Activated CD4-positive, alpha-beta T cell treated with anti-CD3 and anti-CD28 coated beads for 36 hours (primary cell): ENCODE data around the gene FASTK. TPM values are rescaled to one million over a fixed set of nuclear protein-coding genes. Genes with fewer than 3 reads are reported as not detected.

ENCODE experiments used
- ATAC-seq: fragments of 200-7000 bp; cut with Tn5 transposase; one replicate; pipeline ENCODE4 v1.10.0; 2021; ENCODE audit warnings: mild to moderate bottlenecking, moderate library complexity
- CTCF ChIA-PET: fragments of 350-600 bp; sonication (Branson Sonifier 250); formaldehyde crosslinking; loops from one replicate; lab custom pipeline; 2021; ENCODE audit warnings: antibody characterized with exemption; lab: Charles Lee
- POLR2A ChIA-PET: fragments of 350-600 bp; sonication (Branson Sonifier 250); formaldehyde crosslinking; loops from one replicate; lab custom pipeline; 2021; ENCODE audit warnings: antibody characterized with exemption, inconsistent platforms; lab: Charles Lee
- DNase-seq: peaks from one replicate; pipeline ENCODE4 v3.0.0-alpha.2; 2020
- H3K27ac Mint-ChIP-seq: one replicate; pipeline ENCODE4 v1.8.0; 2021; ENCODE audit warnings: mixed read lengths
- H3K27me3 Mint-ChIP-seq: one replicate; pipeline ENCODE4 v1.8.0; 2021; ENCODE audit warnings: mixed read lengths
- H3K36me3 Mint-ChIP-seq: one replicate; pipeline ENCODE4 v1.8.0; 2021; ENCODE audit warnings: low read depth, mixed read lengths
- H3K4me1 Mint-ChIP-seq: one replicate; pipeline ENCODE4 v1.8.0; 2021; ENCODE audit warnings: mixed read lengths
- H3K4me3 Mint-ChIP-seq: one replicate; pipeline ENCODE4 v1.8.0; 2021; ENCODE audit warnings: mild to moderate bottlenecking, moderate library complexity, mixed read lengths
- H3K9me3 Mint-ChIP-seq: one replicate; pipeline ENCODE4 v1.8.0; 2021; ENCODE audit warnings: low read depth, mixed read lengths
- intact Hi-C, 2 experiments: fragments of 100-400 bp; cut with DNase I in 1 of 2; cut with micrococcal nuclease in 1 of 2; formaldehyde crosslinking; loops; one replicate each; pipeline versions ENCODE4 v1.14.2 to v1.15.1; 2022 to 2024; cut with DNase I, micrococcal nuclease
- total RNA-seq, 2 experiments: library from RNA; stranded (reverse); gene quantifications; one replicate each; pipeline ENCODE4 v1.2.3, GENCODE V29; 2021

Gene FASTK
- total RNA-seq, 2 experiments from 2014 or later = 56.6 to 56.7 TPM

DNA sequence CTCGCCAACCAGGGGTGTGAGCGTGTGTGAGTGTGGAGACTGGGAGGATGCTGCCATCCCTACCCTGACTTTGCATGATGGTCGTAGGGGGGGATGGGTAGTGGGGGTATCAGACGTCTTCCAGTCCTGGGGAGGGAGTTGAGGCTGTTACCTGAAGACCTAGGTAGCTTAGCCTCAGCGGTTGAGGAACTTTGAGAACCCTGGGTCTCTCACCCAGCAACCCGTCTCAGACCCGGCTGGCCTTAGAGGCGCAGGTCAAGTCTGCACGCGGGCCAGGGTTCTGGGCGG lies 18.6 kb downstream of the FASTK start:
- Mint-ChIP-seq H3K36me3 (peaks cover 10% of the 10 kb centered on the region), H3K27me3 (no peaks in the 10 kb centered on the region), H3K9me3 (no peaks in the 10 kb centered on the region), H3K27ac (no peak overlapping the region), H3K4me3 (peak overlapping the region; percentile 81), H3K4me1 (peaks cover 25% of the 10 kb centered on the region)
- no peak for DNase-seq
- POLR2A ChIA-PET = no interaction called here
- no peak for ATAC-seq
- intact Hi-C loops = no loop called here
- CTCF ChIA-PET = no interaction called here

DNA sequence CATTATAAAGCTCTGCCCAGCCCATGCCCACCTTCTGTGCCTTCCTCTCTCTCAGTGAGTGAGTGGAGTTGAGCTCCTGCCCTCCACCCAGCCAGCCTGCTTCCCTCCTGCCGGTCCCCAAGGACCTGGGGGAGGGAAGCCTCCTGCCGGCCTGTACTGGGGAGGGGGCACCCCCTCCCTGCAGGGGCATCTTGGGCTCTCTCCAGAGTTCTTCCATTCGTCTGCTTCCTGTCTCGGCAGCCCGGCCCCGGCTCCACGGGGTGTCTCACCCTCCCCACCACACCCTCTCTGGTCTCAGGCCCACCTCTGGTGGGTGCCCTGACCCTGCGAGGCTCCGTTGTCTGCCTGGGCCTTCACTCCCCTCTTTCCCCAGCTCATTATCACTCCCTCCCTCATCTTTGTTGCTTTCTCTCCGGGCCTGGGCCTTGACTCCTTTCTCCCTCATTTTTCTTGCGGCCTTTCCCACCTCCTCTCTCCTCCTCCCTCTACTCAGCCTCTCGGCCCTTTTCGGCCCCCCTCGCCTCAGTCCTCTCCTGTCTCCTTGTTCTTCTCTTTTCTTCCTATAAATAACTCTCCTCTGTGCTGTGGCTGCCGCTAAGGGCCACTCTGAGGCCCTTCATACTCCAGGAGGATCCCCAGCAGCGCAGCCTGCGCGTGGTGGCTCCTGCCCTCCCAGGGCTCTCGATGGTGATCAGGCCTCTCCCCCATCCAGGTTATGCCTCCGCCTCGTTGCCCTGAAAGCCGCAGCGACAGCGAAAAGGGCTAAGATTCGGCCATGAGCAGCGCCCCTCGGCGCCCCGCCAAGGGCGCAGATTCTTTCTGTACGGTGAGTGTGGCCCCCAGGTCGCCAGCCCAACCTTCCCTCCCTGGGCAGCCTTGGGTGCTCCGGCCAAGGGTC lies 19.1 kb downstream of the FASTK start:
- no peak for DNase-seq
- Mint-ChIP-seq H3K4me3 (peak overlapping the region; percentile 81), H3K27me3 (no peaks in the 10 kb centered on the region), H3K9me3 (no peaks in the 10 kb centered on the region), H3K36me3 (peaks cover 8% of the 10 kb centered on the region), H3K27ac (peak overlapping the region; percentile 6), H3K4me1 (peaks cover 28% of the 10 kb centered on the region)
- ATAC-seq = no peak
- ChIA-PET POLR2A (no interaction called here), CTCF (interaction anchor here (1.2 kb wide), 1 partner anchor 47 kb away, joined by 5 read pairs; no protein-coding TSS in a partner anchor)
- intact Hi-C loops = no loop called here

DNA sequence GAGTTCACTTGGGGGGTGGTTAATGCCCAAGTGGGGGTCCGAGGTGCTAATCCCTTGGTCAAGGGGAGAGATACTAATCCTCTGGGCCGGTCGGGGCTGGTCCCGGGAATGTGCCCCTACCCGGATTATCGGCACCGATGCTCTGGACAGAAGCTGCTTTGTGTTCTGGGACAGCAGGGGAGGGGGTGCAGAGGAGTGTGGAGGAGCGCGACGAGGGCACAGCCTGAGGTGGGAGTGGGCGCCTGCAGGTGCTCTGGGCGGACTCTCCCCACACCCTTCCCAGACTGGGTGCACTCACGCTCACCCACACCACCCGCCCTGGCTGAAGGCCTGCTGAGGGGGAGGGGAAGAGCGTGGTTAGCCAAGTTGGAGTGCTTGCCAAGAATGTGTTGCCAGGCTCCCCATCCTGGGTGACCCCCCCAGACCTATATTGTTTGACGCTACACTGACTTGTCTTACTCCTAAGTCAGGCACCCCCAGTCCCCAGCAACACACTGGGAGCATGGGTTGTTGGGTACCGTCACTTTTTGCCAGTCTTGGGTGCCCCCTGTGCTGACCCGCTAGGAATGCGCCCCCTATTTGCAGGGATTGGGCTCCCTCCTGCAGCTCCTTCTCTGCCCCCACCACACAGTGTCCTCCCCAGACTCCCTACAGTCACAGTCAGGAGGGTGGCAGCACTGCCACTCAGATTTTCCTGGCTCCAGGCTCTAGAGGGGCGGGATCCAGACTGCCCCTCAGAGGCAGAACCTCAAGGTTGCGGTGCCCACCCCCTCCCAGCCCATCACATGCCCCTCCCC lies 20.0 kb downstream of the FASTK start:
- ChIA-PET CTCF (interaction anchor here (0.6 to 1.2 kb wide), 8 partner anchors 10 to 183 kb away, joined by 3 to 5 read pairs (median 4); partner anchors contain the start of gene ABCB8), POLR2A (interaction anchor here (0.6 kb wide), 1 partner anchor 292 kb away, joined by 4 read pairs; no protein-coding TSS in a partner anchor)
- no peaks in the 10 kb centered on the region for H3K9me3 Mint-ChIP-seq
- intact Hi-C loops = no loop called here
- peak; percentile 47 for DNase-seq
- ATAC-seq = no peak
- H3K36me3 Mint-ChIP-seq = peaks cover 8% of the 10 kb centered on the region
- H3K27ac Mint-ChIP-seq = peak overlapping the region; percentile 55
- peaks cover 28% of the 10 kb centered on the region for H3K4me1 Mint-ChIP-seq
- no peaks in the 10 kb centered on the region for H3K27me3 Mint-ChIP-seq
- peak overlapping the region; percentile 81 for H3K4me3 Mint-ChIP-seq

DNA sequence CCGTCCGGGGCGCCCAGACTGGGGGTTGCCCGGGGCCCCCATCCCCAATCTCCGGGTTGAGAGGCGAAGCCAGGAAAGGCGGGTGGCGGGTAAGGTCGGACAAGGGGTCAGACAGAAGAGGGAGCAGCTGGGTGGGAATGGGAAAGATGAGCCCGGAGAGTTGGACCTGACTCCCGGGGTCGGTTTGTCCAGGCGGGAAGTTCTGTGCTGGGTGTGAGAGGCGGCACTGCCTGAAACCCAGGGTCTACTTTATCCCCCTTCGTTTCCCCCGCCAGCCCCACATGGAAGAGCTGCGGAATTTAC lies 20.5 kb downstream of the FASTK start:
- no peak for ATAC-seq
- no peak for DNase-seq

DNA sequence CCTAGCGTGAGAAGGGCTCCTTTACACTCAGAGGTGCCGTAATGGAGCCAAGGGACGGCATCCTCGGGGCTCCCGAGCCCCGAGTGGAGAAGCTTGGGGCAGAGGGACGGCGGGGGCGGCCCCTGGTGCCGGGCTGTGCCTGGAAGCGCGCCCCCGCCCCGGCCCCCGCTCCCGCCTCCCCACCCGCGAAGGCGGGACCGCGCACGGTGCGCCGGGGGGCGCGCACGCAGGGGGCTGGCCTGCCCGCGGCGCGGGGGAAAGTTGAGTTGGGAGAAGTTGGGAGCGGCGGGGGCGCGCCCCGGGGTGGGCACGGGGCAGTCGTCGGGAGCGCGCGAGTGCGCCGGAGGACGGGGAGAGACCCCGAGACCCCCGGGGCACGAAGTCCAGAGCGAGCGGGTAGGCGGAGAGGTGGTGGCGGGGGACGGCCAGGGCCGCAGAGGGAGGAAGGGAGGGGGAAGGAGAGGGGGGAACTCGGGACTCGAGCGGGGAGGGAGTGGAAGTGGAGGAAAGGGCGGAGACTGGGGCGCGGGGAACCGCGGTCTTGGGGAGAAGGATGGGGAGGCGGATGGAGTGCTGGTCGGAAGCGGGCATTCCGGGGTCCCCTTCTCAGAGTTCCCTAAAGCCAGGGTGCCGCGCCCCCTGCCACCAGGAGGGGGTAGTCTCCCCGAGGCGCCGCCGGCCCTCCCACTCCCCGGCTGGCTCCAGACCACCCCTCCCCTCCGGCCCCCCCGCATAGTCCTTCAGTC lies 21.1 kb downstream of the FASTK start, which contains the start of gene SLC4A2:
TSS of gene SLC4A2 (plus strand) at position 223 of the 746 bp plus-strand sequence. CDS start 2,399 bp downstream, outside the sequence.
- ATAC-seq = peak; percentile 7
- ChIA-PET POLR2A (interaction anchor here (0.6 kb wide), 1 partner anchor 293 kb away, joined by 4 read pairs; no protein-coding TSS in a partner anchor), CTCF (interaction anchor here (0.6 to 1.0 kb wide), 6 partner anchors 8 to 185 kb away, joined by 3 to 5 read pairs (median 4); no protein-coding TSS in a partner anchor)
- H3K36me3 Mint-ChIP-seq = peaks cover 5% of the 10 kb centered on the region
- H3K9me3 Mint-ChIP-seq = no peaks in the 10 kb centered on the region
- peak within 1 kb of the TSS; percentile 81 for H3K4me3 Mint-ChIP-seq
- DNase-seq = peak; percentile 79
- peak within 1 kb of the TSS; percentile 94 for H3K27ac Mint-ChIP-seq
- no peaks in the 10 kb centered on the region for H3K27me3 Mint-ChIP-seq
- intact Hi-C loops = loop anchor here (2.0 to 5.0 kb wide), 5 partner anchors 41 to 1932 kb away; partner anchors contain the start of genes ZNF425 (in 1 of the 2), ZNF775 (in 1 of the 2) and ZNF862 (in 1 of the 2)
- H3K4me1 Mint-ChIP-seq = peaks cover 28% of the 10 kb centered on the region

More for the DNA sequence above, 20.5 kb downstream of the FASTK start:
- H3K27ac Mint-ChIP-seq = peak overlapping the region; percentile 55
- H3K4me3 Mint-ChIP-seq = peak overlapping the region; percentile 81
- H3K27me3 Mint-ChIP-seq = no peaks in the 10 kb centered on the region
- H3K36me3 Mint-ChIP-seq = peaks cover 5% of the 10 kb centered on the region
- H3K9me3 Mint-ChIP-seq = no peaks in the 10 kb centered on the region
- intact Hi-C loops = no loop called here
- ChIA-PET CTCF (interaction anchor here (0.6 to 1.2 kb wide), 8 partner anchors 9 to 184 kb away, joined by 3 to 5 read pairs (median 4); partner anchors contain the start of gene ABCB8), POLR2A (interaction anchor here (0.6 kb wide), 1 partner anchor 293 kb away, joined by 4 read pairs; no protein-coding TSS in a partner anchor)
- peaks cover 28% of the 10 kb centered on the region for H3K4me1 Mint-ChIP-seq

DNA sequence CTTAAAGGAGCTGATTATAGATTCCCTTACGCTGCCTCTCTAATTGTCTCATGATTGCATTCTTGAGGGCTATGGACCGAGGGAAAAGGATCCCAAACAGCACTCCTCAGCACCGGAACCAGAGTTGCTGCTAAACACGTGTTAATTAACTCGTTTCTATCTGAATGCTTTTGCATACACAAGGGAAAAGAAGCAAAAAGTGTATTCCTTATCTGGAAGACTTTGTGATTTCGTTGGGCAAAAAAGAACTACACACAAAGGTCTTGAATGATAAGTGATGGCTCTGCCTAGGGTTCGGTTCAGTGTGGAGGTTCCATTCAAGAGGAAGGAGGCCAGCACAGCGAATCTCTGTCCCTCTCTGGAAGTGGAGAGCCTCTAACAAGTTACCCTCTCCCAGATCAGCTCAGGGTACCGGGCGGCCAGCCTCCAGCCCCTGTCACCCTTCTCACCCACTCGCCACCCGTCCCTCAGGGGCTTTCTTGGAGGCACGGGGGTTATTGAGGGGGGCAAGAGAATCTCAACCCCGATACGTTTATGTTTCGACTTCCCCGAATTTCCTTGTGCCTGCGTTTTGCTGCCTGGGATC lies 21.7 kb downstream of the FASTK start:
- Mint-ChIP-seq H3K4me3 (peak overlapping the region; percentile 81), H3K27ac (peak overlapping the region; percentile 94), H3K27me3 (no peaks in the 10 kb centered on the region), H3K9me3 (no peaks in the 10 kb centered on the region), H3K4me1 (peaks cover 28% of the 10 kb centered on the region), H3K36me3 (peaks cover 5% of the 10 kb centered on the region)
- ChIA-PET POLR2A (interaction anchor here (0.8 kb wide), 1 partner anchor 22 kb away, joined by 3 read pairs; the partner anchor contains the start of gene FASTK), CTCF (interaction anchor here (0.6 to 1.0 kb wide), 4 partner anchors 22 to 159 kb away, joined by 3 to 4 read pairs (median 3); partner anchors contain the start of genes ABCB8 and FASTK)
- DNase-seq (peak; percentile 47), ATAC-seq (no peak)
- intact Hi-C loops = loop anchor here (1.0 to 5.0 kb wide), 13 partner anchors 20 to 1932 kb away; partner anchors contain the start of genes ABCB8 (in 2 of the 2), FASTK (in 2 of the 2), ABCF2 (in 1 of the 2) and ACTR3C (in 1 of the 2)

DNA sequence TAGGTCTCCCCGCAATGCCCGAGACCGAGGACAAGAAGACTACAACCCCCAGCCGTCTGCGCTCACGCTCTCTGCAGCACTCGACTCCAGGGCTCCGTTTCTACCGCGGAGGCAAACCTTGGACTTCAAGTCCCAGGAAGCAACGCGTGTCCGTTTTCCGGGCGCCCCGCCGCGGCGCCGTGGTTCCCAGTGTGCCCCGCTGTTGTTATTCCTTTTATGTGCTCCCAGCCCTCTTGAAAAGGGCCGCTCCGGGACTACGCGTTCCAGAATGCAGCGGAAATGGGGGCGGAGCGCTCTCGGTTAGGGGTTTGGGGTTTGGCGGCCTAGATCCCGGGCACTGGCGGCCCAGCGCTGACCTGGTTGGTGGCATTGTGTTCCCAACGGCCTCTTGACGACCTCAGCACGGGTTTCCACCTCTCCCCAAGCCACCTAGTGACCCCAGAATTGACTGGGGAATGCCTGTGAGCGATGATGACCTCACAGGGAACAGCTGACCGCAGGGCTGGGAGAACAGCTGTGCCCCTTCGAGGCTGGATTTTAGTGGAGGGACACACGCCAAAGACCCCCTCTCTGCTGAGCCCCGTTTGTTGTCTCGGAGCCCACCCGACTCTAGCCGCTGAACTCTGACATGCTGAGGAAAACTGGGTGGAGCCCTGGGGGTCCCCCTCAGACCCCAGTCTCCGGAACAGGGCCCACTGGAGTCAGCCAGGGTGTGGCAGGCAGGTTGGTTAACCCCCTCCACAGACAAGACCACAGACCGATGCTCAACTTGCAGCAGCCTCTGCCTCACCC lies 22.4 kb downstream of the FASTK start:
- Mint-ChIP-seq H3K27ac (peak overlapping the region; percentile 94), H3K4me3 (peak overlapping the region; percentile 81), H3K36me3 (peaks cover under 1% of the 10 kb centered on the region), H3K4me1 (peaks cover 28% of the 10 kb centered on the region), H3K9me3 (no peaks in the 10 kb centered on the region), H3K27me3 (no peaks in the 10 kb centered on the region)
- ATAC-seq (peak; percentile 96), DNase-seq (peak; percentile 98)
- POLR2A ChIA-PET = interaction anchor here (0.8 kb wide), 1 partner anchor 22 kb away, joined by 3 read pairs; the partner anchor contains the start of gene FASTK
- CTCF ChIA-PET = interaction anchor here (0.6 to 1.0 kb wide), 4 partner anchors 22 to 158 kb away, joined by 3 to 4 read pairs (median 3); partner anchors contain the start of genes ABCB8 and FASTK
- intact Hi-C loops = loop anchor here (1.0 to 5.0 kb wide), 13 partner anchors 19 to 1931 kb away; partner anchors contain the start of genes ABCB8 (in 2 of the 2), FASTK (in 2 of the 2), ABCF2 (in 1 of the 2) and ACTR3C (in 1 of the 2)

DNA sequence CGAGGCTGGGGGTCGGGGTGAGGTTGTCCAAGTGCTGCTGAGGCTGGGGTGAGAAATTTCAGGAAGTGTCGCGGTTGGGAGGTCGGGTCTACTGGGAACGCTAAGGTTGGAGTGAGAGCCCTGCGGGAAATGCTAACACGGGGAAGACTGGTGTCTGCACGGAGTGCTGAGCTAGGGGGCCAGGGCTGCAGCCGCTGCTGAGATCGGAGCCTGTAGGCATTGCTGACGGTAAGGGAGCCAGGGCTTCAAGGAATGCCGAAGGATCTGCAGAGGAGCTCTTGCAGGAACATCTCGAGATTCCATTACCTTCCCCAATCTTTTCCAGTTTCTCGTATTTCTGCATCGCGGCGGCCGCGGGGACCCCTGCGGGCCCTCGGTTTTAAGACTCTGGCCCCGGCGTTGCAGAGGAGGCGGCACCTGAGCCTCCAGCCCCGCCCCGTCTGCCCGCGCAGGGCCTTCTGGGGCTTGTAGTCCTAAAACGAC lies 23.1 kb downstream of the FASTK start, which contains the start of gene CDK5:
TSS of gene CDK5 (minus strand) at position 392 of the 483 bp plus-strand sequence. CDS start at position 343, 49 bp downstream.
- Mint-ChIP-seq H3K27ac (peak within 1 kb of the TSS; percentile 94), H3K4me3 (peak within 1 kb of the TSS; percentile 81), H3K27me3 (no peaks in the 10 kb centered on the region), H3K9me3 (no peaks in the 10 kb centered on the region), H3K4me1 (peaks cover 31% of the 10 kb centered on the region), H3K36me3 (peaks cover under 1% of the 10 kb centered on the region)
- ChIA-PET CTCF (no interaction called here), POLR2A (no interaction called here)
- DNase-seq = no peak
- ATAC-seq = peak; percentile 3
- intact Hi-C loops = loop anchor here (5.0 kb wide), 3 partner anchors 45 to 1930 kb away; partner anchors contain the start of genes ZNF425 (in 1 of the 2) and ZNF775 (in 1 of the 2)
